Loucy (cell line): ENCODE data around the gene ALPG.

Experiments used
- H2AFZ ChIP-seq: fragments of 200-600 bp; sonication (generic); 2 replicates; pipeline ENCODE4 v1.6.0; 2016; ENCODE audit warnings: antibody characterized with exemption, mild to moderate bottlenecking, low read length, moderate library complexity
- H3F3A ChIP-seq: fragments of 200-600 bp; 2 replicates; pipeline ENCODE4 v1.6.0; 2016; ENCODE audit warnings: antibody characterized with exemption, low read depth, mild to moderate bottlenecking
- H3K27me3 ChIP-seq: fragments of 200-600 bp; sonication (generic); 2 replicates; pipeline ENCODE4 v1.6.1; 2014; ENCODE audit warnings: low read length, mild to moderate bottlenecking; ENCODE audit not compliant: insufficient read depth, poor library complexity, severe bottlenecking
- H3K36me3 ChIP-seq: fragments of 200-600 bp; sonication (generic); 2 replicates; pipeline ENCODE4 v1.6.1; 2016; ENCODE audit warnings: low read length; ENCODE audit not compliant: insufficient read depth
- H3K4me1 ChIP-seq: fragments of 200-600 bp; sonication (generic); 2 replicates; pipeline ENCODE4 v1.5.1; 2014; ENCODE audit warnings: low read length, mild to moderate bottlenecking; ENCODE audit not compliant: insufficient read depth, poor library complexity, severe bottlenecking
- H3K4me2 ChIP-seq: fragments of 200-600 bp; sonication (generic); 2 replicates; pipeline ENCODE4 v1.6.0; 2014; ENCODE audit warnings: antibody characterized with exemption, low read length, low read depth, mild to moderate bottlenecking; ENCODE audit not compliant: poor library complexity, severe bottlenecking
- H3K4me3 ChIP-seq: fragments of 200-600 bp; sonication (generic); 2 replicates; pipeline ENCODE4 v1.5.1; 2014; ENCODE audit warnings: low read length, mild to moderate bottlenecking, mixed read lengths; ENCODE audit not compliant: poor library complexity, severe bottlenecking
- H3K79me2 ChIP-seq: fragments of 200-600 bp; sonication (generic); 2 replicates; pipeline ENCODE4 v1.6.1; 2014; ENCODE audit warnings: low read length; ENCODE audit not compliant: insufficient read depth
- H3K9ac ChIP-seq: fragments of 200-600 bp; sonication (generic); 2 replicates; pipeline ENCODE4 v1.6.0; 2014; ENCODE audit warnings: mild to moderate bottlenecking, low read depth, low read length, moderate library complexity; ENCODE audit not compliant: poor library complexity, severe bottlenecking
- H3K9me2 ChIP-seq: fragments of 200-600 bp; sonication (generic); replicated peaks from 2 replicates; pipeline ENCODE4 v1.6.1; 2016; ENCODE audit warnings: low read depth, low read length, mixed read lengths
- H3K9me3 ChIP-seq: fragments of 200-600 bp; sonication (generic); 2 replicates; pipeline ENCODE4 v1.6.1; 2014; ENCODE audit warnings: mild to moderate bottlenecking, antibody characterized with exemption, low read length, low read depth; ENCODE audit not compliant: insufficient read depth
- H4K20me1 ChIP-seq: fragments of 200-600 bp; sonication (generic); 2 replicates; pipeline ENCODE4 v1.6.0; 2014; ENCODE audit warnings: antibody characterized with exemption, low read length, mild to moderate bottlenecking; ENCODE audit not compliant: insufficient read depth, poor library complexity, severe bottlenecking
- EZH2phosphoT487 ChIP-seq: fragments of 200-600 bp; IDR thresholded peaks from 2 replicates; pipeline ENCODE4 v1.6.1; 2018; ENCODE audit warnings: antibody characterized with exemption, mild to moderate bottlenecking, moderate library complexity, borderline replicate concordance
- TF ChIP-seq, protein P1 (sequence below): fragments of 200-600 bp; sonication (generic); conservative IDR thresholded peaks from 2 replicates; pipeline ENCODE4 v1.5.1; 2014; ENCODE audit warnings: mild to moderate bottlenecking, antibody characterized with exemption, low read length

Gene ALPG

DNA sequence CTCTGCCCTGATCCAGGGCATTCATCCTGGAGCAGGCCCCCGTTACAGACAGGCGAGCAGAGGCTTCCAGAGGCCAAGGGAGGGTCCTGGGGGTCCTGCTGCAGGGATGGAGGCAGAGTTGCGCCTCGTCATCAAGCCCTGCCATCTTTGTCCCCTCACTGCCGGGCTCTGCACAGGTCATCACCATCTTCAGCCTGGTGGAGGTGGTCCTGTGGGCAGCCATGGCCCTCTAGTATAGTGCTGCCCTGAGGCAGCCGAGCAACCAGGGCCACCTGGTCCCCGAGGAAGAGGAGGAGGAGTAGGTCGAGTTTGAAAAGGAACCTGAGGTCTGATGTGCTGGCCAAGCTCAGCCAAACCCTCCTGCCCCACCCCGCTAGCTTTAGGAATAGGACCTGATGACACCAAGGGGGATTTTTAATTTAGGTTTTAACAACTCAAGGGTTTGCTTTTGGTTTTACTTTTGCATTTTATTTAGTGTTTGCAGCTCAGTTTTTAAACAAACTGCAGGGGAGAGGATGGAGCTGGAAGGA is 40.5 kb downstream of the ALPG start:
- Histone ChIP-seq H3K9me2 (no peaks in the 10 kb centered on the region), H3K4me3 (no peak overlapping the region), H4K20me1 (no peaks in the 10 kb centered on the region), H3K36me3 (no peaks in the 10 kb centered on the region), H3K4me2 (no peak overlapping the region), H3K9ac (no peak overlapping the region), H3K79me2 (no peaks in the 10 kb centered on the region), H3K9me3 (no peaks in the 10 kb centered on the region), H3F3A (no peaks in the 10 kb centered on the region), H2AFZ (no peak overlapping the region), H3K4me1 (peaks cover 9% of the 10 kb centered on the region), H3K27me3 (no peaks in the 10 kb centered on the region)
- TF ChIP-seq, protein P1, sequence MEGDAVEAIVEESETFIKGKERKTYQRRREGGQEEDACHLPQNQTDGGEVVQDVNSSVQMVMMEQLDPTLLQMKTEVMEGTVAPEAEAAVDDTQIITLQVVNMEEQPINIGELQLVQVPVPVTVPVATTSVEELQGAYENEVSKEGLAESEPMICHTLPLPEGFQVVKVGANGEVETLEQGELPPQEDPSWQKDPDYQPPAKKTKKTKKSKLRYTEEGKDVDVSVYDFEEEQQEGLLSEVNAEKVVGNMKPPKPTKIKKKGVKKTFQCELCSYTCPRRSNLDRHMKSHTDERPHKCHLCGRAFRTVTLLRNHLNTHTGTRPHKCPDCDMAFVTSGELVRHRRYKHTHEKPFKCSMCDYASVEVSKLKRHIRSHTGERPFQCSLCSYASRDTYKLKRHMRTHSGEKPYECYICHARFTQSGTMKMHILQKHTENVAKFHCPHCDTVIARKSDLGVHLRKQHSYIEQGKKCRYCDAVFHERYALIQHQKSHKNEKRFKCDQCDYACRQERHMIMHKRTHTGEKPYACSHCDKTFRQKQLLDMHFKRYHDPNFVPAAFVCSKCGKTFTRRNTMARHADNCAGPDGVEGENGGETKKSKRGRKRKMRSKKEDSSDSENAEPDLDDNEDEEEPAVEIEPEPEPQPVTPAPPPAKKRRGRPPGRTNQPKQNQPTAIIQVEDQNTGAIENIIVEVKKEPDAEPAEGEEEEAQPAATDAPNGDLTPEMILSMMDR: no peak
- no peak for TF ChIP-seq EZH2phosphoT487

DNA sequence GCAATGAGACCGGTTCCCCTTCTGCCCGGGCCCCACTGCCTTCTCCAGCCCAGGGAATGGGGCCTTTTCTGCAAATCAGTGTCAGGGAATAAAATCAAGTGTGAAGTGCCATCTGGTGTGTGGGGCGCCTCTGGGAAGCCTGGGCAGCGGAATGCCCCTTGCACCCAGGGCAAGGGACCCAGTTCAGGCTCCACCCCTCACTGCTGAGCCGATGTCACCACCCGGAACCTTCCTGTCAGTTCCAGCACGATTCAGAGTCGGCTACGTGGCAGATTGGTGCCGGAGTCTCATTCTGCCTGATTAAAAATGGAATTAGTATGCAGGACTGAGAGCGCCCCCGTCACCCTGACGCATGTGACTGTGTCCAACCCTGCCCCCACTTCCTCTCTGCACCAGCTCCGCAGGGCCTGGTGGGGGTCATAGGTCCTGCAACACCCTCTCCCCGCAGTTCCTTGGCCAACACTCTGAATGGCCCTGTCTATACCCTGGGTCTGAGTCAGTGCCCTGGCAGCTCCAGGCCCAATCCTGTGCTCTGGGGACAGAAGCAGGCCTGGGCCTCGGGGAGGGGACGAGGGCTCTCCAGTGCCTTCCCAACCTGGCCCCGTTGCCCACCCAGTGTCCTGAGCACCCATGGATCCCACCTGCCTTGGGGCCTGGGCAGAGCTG is 41.1 kb downstream of the ALPG start:
- Histone ChIP-seq H3K9me2 (no peaks in the 10 kb centered on the region), H3K9ac (no peak overlapping the region), H2AFZ (no peak overlapping the region), H3K4me1 (peaks cover 9% of the 10 kb centered on the region), H3K9me3 (no peaks in the 10 kb centered on the region), H3K4me3 (no peak overlapping the region), H3K36me3 (no peaks in the 10 kb centered on the region), H4K20me1 (no peaks in the 10 kb centered on the region), H3K27me3 (no peaks in the 10 kb centered on the region), H3K79me2 (no peaks in the 10 kb centered on the region), H3K4me2 (no peak overlapping the region), H3F3A (no peaks in the 10 kb centered on the region)
- no peak for TF ChIP-seq EZH2phosphoT487
- TF ChIP-seq, protein P1: no peak

DNA sequence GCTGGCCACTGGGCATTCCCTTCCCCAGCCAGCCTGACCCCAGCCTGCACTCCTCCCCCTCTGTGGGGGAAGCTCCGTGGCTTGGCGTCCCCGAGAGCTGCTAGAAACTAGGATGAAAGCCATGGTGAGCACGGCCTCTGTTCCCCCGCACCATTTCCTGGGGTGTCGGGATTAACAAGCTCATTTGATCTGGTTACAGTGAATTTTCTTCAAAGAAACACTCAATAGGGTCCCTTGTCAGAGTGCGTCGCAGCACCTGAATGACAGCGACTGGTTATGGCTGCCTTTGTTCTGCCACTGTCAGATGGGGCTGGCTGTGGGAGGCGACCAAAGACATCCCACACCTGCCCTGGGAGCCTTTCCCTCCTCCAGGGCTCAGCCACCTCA is 41.7 kb downstream of the ALPG start:
- no peaks in the 10 kb centered on the region for H3K27me3 ChIP-seq

More for the DNA sequence above, 41.7 kb downstream of the ALPG start:
- no peaks in the 10 kb centered on the region for H3K79me2 ChIP-seq
- H3F3A ChIP-seq: no peaks in the 10 kb centered on the region
- H2AFZ ChIP-seq: no peak overlapping the region
- H3K36me3 ChIP-seq: no peaks in the 10 kb centered on the region
- no peaks in the 10 kb centered on the region for H3K9me3 ChIP-seq
- peaks cover 9% of the 10 kb centered on the region for H3K4me1 ChIP-seq
- TF ChIP-seq, protein P1: no peak
- TF ChIP-seq EZH2phosphoT487: no peak
- no peak overlapping the region for H3K4me2 ChIP-seq
- no peaks in the 10 kb centered on the region for H3K9me2 ChIP-seq
- H4K20me1 ChIP-seq: no peaks in the 10 kb centered on the region
- no peak overlapping the region for H3K9ac ChIP-seq
- no peak overlapping the region for H3K4me3 ChIP-seq
